Stimulated activated CD4-positive, alpha-beta T cell treated with anti-CD3 and anti-CD28 coated beads, Interleukin-12 subunit alpha, Interleukin-12 subunit beta, amount 100 ng/mL, for 4 hours (primary cell): ENCODE measurements around the gene CACNB4.
"Not testable (repeated sequence)": the region's sequence is repeated elsewhere in the genome, so short reads cannot be mapped to it uniquely, and the experiment has no call there.

Experiments
- DNase-seq: peaks from one replicate; pipeline ENCODE4 v3.0.0-alpha.2; 2020

Gene CACNB4

DNA sequence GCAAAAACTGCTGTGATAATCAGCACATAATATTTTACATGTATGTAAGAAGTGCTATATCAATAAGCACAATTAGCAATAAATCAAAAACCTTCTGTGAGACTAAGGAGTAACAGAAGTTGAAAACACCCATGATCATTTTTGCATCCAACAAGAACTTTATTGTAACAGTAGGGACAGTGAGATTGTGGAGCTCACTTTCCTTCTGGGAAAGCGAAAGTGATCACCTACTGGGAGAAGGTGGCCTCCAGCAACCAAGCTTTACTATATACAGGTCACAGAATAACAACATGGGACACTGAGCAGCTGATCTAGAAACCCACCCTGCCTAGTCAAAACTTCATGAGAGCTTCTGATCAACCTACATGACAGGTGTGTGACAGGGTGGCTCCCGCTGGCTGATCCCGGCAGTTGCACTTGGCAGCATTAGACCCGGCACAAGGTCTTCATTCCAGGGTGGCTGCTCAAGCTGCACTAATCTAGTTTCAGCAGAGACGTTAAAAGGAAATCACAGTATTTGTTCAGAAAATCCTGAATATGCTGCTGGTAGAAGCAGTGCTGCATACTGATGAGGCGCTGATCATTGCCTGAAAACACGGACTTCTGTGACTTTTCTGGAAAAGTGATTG lies 207.2 kb downstream of the CACNB4 start:
- DNase-seq, result no peak

DNA sequence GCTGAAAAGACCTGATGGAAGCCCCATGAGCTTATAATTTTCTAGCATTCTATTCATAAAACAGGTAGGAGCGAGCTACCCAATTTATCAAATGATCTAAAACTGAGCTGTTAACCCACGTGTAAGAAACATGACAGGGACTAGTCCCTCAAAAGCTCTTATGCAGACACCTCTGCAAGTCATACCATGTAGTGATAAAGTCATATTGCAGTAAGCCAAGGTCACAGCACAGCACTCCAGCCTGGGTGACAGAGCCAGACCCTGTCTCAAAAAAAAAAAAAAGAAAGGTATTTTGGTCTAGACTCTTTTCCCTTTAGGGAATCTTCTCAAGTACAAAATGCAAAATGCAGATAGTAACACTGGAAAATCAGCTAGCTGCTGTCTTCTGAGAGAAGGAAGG lies 211.7 kb downstream of the CACNB4 start:
- no peak for DNase-seq

DNA sequence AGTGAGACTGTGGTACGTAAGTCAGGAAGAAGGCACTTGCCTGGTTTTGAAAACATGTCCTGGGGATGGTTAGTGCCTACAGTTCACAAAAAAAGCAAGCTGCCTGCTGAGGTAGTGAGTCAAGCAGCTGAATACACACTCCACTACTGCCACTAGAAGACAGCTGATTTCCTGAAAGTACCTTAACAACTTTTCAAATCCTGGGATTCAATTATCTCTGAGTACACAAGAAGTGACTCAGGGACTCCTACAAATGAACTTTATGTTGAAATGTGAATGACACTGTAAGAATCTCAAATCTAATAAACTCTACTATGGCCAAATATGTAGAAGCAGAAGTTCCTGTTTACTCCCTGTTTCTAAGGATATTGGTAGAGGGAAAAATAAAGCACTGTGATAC lies 212.6 kb downstream of the CACNB4 start:
- no peak for DNase-seq

DNA sequence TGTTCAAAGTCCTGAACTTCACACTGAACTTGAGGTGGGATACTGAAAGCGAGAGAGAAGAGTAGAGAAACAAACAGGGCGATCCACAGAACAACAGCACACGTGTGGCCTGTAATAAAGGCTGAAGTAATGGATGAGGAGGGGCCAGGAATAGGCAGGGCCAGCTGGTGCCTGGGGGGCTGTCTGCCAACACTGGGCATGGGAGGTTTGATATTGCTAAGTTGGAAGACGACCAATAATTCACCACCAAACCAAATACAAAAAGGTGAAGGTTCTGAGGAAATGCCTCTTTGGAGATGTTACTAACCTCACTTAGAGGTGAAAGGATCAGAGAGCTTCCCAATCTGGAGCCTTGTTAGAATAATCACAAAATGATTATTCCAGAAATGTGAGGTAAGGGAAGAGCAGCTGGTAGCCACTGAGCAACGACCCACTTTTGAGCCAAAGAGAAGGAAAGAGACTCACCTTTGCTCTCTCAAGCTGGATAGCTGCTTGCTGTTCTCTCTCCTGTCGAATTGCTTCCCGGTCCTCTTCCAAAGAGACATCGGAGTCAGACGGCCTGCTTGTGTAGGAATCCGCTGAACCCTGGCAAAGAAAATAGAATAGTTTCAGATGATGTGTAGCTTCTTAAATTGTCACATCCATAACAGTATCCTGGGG lies 215.9 kb downstream of the CACNB4 start:
- no peak for DNase-seq

DNA sequence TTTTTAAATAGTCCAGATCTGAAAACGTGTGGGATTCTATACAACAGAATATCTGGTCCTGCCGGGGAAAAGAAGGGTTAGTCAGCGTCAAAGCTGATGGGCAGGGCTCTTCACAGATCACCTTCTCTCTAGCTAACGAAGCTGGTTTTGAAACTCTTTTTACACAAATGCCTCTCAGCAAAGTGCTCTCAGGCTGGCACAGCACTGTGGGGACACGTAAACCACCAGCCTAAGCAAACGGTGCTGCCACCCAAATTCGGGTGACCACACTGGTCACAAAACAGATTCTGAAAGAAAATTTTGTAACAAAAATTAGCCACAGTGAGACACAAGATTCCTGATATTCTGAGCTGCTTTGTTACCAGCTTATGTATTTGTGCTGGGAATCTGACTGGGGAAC lies 217.5 kb downstream of the CACNB4 start:
- DNase-seq, result no peak

DNA sequence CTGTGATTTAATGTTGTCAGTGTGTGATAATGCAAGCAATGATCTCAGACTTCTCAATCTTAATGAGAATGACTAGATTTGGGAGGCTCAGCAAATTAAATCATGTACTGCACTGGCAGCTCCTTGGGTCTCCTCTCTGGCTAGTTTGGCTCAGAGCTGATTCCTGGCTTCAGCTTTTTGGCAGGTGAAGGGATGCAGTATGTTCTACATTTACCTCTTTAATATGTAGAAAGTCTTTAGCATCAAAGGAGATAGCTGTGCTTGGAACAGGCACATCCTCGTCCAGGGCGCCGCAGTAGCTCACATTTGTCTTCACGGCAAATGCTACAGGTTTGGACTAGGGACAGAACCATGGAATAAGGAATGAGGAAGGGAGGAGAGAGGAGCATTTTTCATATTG lies 218.3 kb downstream of the CACNB4 start:
- DNase-seq, result no peak

DNA sequence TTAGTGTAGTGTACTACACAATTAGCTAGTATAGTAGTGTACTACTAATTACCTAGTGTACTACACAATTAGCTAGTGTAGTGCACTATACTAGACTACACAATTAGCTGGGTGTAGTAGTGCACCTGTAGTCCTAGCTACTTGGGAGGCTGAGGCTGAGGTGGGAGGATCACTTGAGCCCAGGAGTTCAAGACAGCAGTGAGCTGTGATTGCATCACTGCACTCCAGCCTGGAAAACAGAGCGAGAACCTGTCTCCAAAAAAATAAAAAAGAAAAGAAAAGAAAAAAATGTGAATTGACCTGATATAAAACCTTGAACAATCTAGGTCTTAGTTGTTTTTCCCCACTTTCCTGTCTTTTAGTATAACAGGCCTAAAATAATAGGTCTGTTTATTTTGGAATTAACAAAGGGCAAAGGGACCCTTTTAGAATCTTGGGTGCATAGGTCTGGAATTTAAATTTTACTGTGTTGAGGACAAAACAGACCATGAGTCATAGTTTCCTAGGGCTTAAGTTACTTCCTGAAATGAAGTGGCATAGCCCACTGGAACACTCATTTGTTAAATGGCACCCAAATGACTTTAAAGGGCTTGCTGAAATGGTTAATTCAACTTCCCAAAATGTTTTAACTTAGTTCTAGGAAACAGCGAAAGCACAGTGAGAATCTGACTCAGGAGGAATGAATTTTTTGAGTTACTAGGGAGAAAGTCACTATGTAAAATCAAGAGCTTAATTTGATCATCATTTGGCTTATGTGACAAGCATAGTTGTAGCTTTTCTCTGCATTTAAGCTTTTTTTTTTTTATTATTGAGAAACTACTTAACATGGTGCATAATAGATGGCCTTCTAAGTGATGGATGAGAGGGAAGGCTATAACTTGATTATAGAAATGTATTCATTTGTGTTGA lies 219.9 kb downstream of the CACNB4 start:
- no peak for DNase-seq

DNA sequence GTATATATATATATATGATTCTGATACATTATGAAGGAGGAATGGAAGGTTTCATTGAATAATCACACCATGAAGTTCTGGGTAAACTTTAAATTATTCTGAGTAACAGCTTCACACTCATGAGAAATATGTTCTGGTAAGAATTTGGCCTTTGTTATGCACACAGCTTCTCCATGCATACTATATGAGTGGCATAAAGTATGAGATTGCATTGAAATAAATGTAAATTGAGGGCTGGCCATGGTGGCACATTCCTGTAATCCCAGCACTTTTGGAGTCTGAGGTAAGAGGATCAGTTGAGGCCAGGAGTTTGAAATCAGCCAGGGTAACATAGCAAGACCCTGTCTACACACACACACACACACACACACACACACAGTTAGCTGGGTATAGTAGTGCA lies 220.6 kb downstream of the CACNB4 start:
- no peak for DNase-seq

DNA sequence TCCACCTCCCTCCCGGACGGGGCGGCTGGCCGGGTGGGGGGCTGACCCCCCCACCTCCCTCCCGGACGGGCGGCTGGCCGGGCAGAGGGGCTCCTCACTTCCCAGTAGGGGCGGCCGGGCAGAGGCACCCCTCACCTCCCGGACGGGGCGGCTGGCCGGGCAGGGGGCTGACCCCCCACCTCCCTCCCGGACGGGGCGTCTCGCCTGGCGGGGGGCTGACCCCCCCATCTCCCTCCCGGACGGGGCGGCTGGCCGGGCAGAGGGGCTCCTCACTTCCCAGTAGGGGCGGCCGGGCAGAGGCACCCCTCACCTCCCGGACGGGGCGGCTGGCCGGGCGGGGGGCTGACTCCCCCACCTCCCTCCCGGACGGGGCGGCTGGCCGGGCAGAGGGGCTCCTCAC lies 223.2 kb downstream of the CACNB4 start:
- not testable (repeated sequence) for DNase-seq

DNA sequence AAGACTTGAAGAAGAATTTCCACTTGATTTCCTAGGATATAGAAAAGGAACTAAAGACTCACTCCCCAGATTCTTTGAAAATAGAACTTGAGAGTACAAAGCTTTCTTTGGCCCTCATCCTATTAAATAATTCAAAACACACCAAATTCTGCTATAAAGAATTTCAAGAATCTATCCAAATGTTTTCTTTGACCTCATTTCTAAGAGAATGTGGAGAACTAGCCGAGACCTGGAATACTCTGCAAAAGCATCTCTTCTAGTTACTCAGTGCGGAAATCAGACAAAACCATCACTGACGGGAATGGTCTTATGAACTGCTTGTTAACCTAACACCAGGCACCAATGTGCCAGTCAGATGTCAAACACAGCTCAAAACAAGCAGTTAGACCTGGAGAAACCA lies 226.4 kb downstream of the CACNB4 start:
- DNase-seq, result no peak

DNA sequence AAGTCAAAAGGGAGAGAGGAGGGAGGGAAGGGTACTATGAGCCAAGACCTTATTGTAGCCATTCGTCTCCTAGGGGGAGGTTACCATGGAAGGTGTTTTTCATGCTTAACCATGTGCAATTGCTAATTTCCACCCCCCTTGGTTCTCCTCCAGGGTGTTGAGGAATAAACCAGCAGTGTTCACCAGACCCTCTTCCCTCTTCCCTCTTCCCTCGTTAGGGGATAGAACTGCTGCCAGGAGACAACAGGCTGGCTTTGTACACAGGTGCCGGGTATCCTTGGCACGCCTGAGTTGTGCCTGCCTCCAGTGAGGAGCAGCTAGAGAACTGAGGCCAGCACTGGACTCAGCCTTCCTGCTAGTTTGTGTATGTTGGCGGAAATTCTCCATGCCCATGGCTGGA lies 229.6 kb downstream of the CACNB4 start:
- DNase-seq, result no peak

DNA sequence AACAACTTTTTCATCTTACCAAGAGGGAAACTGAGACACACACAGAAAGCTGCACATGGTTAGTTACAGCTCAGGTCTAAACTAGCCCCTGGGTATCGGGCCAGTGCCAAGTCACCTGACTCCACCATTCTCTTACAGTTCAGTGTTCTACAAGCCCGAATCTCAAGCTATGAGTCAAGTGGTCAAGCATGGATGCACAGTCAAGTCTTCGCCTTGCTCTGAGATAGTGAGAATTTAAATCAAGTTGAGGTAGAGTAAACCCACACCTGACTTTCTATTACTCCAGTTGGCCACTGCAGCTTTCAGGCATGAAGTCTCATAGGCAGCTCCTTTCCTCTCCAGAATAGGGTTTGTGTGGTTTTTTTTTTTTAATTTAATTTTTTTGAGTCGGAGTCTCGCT lies 236.1 kb downstream of the CACNB4 start:
- no peak for DNase-seq

DNA sequence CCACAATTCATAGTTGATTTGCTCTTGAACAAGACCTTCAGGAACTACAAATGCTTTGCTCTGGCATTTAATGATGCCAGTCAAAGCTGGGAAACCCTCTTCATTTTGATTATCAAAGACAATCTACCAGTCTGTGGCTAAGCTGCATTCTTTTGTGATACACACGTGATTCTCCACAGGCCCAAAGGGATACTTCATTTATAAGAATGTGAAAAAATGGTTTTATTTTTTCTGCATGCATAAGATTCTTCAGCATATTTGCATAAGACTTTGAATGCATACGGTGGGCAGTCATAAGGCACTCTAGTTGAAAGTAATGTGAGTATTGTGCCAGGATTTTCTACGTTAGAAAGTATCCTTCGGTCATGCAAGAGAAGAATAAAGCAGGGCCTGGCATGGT lies 237.7 kb downstream of the CACNB4 start:
- DNase-seq, result no peak

DNA sequence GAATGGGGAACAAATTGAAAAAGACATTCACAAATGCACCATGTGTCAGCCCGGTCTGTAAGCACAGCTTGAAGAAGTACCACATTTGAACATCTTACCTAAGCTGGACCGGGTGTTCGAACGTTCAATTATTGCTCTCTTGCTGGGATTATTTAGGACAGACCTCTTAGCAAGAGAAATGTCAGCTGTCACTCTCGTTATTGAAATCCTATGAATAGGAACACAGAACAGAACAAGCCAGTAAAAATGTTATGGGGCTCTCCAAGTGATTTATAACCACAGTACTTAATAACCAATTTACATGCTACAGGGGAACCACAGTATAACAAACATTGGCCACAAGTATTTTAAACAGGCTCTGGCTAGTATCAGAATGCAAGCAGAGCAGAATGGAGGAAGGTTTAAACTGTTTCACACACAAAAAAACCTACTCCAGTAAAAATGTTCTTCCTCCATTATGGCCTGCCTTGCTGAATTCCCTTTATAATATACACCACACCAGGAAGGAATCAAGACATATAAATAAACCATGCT lies 238.2 kb downstream of the CACNB4 start:
- no peak for DNase-seq

DNA sequence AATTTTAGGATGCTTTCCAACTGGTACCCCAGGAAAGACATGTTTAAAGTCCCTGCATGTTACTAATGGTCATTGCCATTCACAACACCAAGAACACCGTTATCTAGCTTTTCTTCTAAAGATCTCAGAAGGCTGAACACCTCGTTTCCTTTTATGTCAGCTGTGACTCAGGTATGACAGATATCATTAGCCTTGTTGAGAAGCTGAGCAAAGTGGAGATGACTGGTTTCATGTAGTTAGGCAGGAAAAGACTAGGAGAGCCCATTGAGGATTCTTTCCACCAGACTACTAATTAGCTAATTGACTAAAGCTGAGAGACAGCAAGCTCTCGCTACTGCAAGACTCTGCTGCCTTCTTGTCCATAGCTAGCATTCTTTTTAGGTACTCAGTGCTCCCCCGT lies 238.6 kb downstream of the CACNB4 start:
- DNase-seq, result no peak

DNA sequence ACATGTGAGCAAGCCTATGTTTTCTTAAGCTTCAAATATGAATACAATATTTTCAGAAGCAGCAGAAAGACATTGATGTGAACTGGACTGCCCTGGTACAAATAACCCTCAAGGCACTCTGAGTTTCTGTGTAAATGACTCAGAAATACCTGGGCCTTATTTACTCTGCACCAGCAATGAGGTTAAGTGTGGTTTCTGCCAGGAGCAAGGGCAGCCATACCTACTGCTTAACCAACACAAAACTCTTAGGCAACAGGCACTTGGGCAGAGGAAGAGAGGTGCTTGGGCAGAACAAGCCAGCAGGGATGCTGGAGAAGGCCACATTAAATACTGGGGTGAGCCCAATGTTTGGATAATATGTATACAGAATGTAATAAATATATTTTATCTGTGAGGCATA lies 241.2 kb downstream of the CACNB4 start:
- no peak for DNase-seq

DNA sequence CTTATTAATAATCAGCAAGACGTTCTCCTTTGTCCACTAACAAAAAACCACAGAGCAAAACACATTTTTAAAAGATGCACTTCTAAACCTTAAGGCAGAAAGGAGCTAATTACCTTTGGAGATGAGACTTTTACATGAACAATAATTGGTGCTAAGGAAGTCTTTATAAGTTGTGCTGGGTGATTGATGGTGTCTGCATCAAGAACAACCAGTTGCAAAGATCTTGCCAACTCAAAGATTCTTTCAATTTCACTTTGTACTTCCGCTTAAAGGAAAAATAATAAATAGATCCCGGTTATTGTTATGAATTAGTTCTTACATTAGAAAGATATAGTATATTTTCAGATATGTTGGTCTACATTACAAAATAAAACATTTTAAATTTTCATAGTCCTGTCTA lies 243.7 kb downstream of the CACNB4 start:
- no peak for DNase-seq

DNA sequence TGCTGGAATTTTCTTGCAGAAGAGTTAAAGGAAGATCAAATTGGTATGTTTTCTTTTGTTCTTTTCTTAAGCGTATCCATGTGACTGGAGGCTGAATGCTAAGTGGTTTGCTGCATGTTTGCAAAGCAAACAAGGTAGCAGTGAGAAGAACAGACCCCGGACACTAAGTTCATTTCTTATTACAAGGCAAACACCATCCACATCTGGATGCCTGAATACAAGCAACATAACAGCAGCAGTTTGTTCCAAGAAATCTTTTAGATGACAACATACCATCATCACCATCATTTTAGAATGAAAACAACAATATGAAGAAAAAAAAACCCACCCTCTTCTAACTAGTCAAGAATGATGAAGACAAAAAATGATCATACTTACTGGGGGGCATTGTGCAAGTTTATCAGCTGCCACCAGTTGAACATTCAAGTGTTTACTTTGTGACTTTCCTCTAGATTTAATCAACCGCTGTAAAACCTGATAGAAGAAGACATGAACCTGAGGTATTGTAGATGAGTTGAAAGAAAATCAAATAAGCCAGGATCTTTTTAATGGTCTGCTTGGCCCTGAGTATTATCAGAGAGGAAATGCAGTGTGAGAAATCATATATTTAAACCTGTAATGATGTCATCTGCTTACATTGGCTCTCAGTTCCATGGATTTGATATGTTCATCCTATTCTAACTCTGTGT lies 245.6 kb downstream of the CACNB4 start:
- no peak for DNase-seq

DNA sequence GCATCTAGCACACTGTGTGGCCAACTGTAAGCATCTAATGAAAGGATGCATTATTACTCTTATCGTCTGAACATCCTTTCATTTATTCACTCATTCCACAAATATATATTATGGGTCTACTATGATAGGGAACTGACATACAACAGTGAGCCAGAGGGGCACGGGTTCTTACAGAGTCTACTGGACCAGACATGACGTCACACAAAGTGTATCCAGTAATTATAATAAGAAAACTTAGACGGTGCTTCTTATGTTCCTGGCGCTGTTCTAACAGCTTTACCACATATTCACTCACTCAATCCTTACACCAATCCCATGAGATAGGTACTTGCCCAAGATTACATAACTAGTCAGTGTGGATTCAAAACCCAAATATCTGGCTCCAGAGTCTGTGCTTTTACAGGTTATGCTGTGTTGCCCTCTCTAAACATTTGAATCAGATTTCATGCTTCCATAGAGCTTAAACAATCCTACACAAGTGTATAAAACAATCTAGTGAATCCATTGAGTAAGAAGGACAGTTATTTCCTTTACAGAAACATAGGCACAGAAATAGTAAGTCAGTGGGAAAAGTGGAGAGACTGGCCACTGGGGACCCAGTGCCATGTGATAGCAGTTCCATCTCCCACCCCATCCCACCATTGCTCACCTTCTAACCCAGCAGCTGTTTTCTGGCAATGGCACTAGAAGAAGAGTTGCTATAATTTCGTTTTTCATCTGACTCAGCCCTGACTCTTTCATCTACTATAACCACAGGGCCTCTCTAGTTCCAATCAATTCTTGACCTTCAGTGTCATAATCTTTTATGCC lies 246.4 kb downstream of the CACNB4 start:
- no peak for DNase-seq

DNA sequence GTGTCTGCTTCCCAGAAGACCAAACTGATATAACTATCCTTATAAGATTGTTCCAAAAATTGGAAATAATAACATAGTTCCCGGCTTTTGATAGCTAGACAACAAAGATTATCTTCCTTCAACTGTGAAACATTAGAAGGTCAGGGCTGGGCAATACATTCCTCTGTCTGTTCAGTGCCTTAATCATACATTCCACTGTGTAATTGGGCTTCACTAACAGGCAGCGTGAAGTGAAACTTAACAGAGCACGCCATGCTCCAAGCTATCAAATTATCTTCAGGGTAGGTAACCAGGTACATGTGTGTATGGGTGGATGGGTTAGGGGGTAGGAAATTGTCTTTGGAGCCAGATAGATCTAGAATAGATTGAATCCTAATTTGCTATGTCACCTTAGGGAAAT lies 247.1 kb downstream of the CACNB4 start:
- DNase-seq, result no peak

DNA sequence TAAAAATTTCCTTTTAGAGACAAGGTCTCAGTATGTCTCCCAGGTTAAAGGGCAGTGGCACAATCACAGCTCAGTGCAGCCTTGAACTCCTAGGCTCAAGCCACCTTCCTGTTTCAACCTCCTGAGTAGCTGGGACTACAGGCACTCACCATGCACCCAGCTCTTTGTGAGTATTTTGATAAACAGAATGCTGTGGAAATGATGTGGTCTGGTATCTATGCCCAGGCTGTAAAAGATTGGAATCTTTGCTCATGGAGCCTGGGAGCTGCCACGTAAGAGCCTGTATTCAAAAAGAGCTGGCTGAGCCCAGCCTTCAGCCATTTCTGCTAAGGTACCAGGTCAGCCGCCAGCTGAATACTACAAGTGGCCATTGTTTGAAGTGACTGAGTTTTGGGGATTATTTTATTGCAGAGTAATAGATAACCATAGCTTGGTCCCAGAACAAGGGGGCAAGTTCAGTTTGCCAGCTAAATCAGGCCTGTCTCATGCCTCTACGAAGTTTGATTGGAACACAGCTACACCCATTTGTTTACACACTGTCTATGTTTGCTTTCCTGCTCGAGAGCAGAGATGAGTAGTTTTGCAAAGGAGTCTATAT lies 249.3 kb downstream of the CACNB4 start:
- no peak for DNase-seq

DNA sequence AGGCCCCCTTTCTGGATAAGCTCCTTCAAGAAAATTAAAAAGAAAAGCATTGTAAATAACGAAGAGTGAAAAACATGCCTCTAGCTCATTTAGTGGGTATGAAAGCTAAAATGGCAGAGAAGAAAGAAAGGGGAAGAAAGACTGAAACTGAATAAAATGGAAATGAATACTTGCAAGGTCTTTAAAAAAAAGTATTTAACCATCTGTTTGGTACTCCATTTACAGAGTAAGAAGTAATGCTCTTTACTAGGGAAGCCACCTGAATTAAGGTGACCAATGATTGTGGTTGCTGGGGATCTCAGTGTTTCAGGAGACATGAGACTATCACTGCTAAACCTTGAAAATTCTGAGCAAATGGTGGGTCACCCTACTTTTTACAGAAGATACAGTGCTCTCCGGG lies 253.0 kb downstream of the CACNB4 start:
- no peak for DNase-seq
